Right lung (tissue), 5 donors: ENCODE results near the gene EVI2A. TPM values are rescaled to one million over a fixed set of nuclear protein-coding genes. Genes with fewer than 3 reads are reported as not detected.

Experiments used
- DNase-seq, 2 donors: peaks; one replicate each; pipeline ENCODE4 v3.0.0-alpha.2; 2013
- polyA plus RNA-seq, 5 donors: library from polyadenylated mRNA; unstranded; fragments of 120-200 nt; gene quantifications; one replicate each; pipeline versions ENCODE4 v1.2.1 to v1.2.3, GENCODE V29; 2013; ENCODE audit warnings: inconsistent platforms in 1 of 5, low replicate concordance in 1 of 5; ENCODE audit not compliant: insufficient read length in 5 of 5, insufficient read depth in 1 of 5

EVI2A gene
- polyA plus RNA-seq, 5 donors, result 1.8 to 3.9 (median 2.6) TPM

DNA sequence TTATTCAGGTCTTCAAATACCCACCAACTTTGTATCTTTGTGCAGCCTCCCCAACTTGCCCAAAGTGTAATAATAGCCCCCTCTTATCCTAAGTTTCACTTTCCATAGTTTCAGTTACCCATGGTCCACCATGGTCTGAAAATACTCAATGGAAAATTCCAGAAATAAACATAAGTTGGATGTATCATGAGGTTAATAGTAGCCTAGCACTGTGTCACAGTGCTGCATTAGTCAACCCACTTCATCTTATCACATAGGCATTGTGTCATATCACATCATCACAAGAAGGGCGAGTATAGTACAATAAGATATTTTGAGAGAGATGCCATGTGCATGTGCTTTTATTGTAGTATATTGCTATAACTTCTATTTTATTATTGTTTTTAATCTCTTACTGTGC, 46.3 kb downstream of the EVI2A start:
- DNase-seq, result no peak

DNA sequence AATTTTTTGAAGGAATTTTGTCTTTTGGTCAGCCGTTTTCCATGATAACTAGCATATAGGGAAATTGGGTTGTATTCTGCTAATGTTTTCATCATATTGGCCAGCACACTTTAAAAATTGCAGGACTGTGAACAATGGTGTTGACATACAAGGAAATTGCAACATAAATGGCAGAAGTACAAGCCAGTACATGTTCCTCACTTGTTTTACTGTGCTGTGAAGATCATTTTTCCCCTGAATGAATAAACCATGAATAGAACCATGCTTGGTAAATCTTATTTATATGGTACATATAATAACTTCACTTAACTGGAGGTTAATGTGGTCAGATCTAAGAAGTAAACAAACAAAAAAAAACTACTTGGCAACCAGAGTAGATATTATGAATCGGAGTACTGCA, 47.2 kb downstream of the EVI2A start:
- DNase-seq, result peak; percentile 46 to 64

DNA sequence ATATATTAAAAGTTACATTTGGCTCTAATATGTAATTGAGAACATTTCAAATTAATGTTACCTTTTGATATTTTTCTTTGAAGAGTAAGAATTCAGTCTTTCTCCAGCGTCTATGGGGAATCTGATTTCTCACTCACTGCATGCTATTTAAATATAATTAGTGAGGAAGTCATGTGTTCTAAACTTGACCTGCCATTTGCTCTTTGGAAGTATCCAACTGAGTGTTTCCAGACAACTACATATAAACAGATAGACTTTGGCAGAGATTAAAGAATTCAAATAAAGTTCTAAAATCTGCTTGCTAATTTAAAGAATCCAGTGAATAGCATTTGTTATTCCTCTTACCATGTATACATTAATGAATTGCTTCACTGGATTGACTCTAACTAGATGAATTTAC, 47.9 kb downstream of the EVI2A start:
- peak; percentile 15 to 24 for DNase-seq

DNA sequence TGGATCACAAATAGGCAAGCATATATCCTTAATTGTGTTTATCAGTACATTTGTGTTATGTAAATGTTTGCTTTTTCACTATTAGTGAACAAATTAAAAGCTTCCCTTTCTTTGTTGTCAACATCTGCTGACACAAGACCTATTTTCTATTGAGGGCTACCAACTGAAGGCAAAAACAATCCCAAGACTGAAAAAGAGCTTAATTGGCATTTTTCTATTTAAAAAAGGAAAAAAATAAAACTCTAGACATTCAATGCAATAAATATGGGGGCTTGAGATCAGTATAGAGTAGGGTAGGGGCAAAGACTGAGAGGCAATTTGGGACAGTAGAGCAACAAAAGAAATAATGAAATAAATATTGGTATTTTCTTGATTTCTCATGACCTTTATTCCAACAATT, 48.6 kb downstream of the EVI2A start:
- DNase-seq, result no peak

DNA sequence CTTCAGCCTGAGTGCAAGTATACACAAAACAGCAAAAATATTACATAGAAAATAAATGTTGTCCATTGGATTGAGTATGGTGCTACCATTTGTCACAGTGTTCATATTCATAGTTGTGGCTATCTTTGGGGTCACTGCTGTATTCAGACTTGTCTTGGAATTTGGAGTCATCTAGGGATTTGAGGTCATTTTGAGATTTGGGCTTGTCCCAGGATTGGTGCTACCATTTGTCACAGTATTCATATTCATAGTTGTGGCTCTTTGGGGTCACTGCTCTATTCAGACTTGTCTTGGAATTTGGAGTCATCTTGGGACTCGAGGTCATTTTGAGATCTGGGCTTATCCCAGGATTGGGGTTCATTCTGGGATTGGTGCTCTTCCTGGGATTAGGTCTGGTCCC, 49.2 kb downstream of the EVI2A start:
- no peak for DNase-seq

DNA sequence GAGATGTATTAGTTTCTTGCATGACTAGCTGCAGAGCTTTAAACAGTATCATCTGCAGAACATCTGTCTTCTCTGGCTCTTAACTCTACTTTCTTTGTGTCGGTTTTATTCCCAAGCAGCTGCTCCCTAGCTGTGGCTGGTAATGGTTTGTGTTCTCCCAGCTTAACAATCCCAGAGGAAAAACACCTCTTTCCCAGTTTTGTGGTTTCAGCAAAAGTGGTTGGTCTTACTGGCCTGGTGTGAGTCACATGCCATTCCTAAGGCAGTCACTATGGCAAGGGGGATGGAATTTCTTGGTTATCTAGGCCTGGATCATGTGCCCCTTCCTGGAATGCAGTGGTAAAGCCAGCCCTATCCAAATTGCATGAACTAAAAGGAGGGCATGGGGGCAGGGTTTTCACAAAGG, 51.8 kb downstream of the EVI2A start:
- peak; percentile 2 to 5 for DNase-seq

DNA sequence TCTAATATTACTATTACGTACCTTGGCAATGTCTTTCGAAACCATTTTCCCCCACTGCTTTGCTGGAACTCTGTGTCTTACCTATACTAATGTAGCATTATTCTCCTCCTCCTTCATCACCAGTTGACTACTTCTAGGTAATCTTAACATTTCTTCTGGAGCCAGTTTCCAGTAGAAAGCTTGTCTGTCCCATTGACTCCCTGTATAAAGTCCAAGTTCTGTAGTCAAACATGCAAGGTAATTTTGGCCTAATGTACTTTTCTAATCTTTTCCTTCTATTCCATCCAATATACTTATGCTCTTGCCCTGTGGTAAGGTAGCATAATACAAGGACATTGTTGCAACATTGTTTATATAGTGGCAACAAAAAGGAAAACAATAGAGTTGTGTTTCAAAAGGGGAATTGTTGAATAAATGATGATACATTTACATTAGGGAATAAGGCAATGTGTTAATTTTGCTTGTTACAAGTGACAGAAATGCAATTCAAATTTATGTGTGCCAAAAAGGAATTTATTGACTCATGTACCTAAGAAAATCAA, 52.3 kb downstream of the EVI2A start:
- no peak for DNase-seq

Other genes starting within 250 kb of the EVI2A start
- 10 to 100 TPM; 28.4 to 50.1 (median 47.0) TPM for gene NF1, start 226.6 kb downstream of the EVI2A start, polyA plus RNA-seq
- 10 to 100 TPM in 1 of 5 donors, 1 to 10 TPM in 4; 1.6 to 10.6 (median 5.2) TPM for gene OMG, start 24.4 kb downstream of the EVI2A start, polyA plus RNA-seq
- 1 to 10 TPM; 2.4 to 3.6 (median 2.9) TPM for gene EVI2B, start 7.6 kb downstream of the EVI2A start, polyA plus RNA-seq
- 1 to 10 TPM; 5.9 to 8.4 (median 7.1) TPM for gene RAB11FIP4, start 70.1 kb upstream of the EVI2A start, polyA plus RNA-seq